ENCODE measurements around the gene ATXN7.

Gene ATXN7

DNA sequence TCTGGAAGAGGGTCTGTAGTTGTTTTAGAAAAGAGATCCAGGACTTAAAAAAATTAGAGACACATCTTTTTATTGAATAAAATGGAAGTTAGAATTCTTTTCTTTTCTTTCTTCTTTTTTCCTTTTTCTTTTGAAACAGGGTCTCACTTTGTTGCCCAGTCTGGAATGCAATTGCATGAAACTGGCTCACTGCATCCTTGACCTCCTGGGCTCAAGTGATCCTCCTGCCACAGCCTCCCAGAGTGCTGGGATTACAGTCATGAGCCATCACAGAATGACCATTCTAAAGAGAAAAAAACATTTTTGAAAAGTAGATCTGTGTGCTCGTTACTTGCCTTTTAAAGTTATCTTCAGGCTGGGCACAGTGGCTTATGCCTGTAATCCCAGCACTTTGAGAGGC lies 3.6 kb downstream of the ATXN7 start:
- no peak for DNase-seq

DNA sequence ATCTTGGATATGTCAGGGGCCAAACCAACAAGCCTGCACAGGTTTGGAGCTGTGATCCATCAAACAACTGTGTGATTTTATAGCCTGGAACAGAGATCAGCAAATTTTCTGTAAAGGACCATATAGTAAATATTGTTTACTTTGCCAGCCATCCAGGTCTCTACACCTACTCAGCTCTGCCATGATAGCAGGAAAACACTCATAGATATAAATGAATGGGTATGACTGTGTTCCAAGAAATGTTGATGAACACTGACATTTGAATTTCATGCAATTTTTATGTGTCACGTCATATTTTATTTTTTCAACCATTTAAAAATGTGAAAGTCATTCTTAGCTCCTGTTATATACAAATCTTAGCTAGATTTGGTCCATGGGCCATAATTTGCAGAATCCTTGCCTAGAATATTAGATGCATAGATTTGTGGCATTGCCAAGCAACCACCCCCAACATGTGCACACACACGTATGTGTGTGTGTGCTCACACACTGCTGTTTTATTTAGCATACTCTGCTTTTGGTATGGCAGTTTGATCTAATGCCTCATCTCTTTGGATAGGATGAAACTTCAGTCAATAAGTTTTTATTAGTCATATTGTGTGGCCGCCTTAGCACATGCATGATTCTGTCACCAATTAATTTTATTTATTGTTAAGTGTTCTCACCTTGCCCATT lies 6.4 kb downstream of the ATXN7 start:
- DNase-seq: no peak

DNA sequence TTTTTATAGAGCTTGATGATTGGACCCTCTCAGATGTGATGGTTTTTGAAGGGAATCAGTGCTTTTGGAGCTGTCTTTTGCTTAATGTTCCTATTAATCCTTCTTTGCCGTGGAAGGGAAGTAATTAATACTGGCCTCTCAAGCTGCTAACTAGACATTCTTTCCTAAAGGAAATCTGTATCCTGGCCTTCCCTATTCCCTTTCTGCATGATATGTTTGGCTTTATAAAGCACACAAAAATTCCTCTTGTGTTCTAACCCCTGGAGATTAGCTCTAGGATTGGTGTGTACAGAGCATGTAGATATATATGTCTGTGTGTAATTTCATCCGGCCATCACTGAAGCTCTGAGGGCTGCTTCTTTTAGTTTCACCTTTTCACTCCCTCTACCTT lies 6.9 kb downstream of the ATXN7 start:
- DNase-seq: no peak

DNA sequence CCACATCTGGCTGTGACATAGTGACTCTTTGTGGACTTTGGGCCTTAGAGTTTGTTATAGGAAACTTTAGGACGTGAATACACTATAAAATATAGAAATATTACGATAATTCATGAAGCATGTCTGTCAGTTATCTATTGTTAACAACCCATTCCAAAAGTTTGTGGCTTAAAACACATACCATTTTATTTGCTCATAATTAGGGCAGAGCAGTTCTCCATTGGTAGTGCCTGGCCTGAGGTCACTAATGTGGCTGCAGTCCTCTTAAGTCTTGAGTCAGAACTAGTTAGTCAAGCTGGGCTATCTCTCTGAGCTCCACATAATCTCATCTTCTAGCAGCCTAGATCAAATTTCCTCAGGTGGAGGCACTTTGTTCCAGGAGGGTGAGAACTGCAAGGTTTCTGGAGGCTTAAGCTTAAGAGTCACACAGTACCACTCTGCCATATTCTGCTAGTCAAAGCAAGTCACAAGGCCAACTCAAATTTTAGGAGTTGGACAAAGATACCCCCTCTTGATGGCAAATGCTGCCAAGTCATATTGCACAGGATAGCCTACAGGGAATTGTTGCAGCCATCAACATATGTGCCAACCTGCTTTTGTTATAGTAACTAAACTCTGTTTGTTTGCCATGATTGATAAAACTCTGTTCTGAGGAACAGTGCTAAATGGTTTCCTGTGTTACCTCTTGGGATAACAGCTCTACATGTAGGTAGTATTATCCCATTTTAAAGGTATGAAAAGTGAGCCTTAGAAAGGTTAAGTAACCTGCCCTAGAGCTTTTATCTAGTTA lies 8.7 kb downstream of the ATXN7 start:
- DNase-seq: no peak

DNA sequence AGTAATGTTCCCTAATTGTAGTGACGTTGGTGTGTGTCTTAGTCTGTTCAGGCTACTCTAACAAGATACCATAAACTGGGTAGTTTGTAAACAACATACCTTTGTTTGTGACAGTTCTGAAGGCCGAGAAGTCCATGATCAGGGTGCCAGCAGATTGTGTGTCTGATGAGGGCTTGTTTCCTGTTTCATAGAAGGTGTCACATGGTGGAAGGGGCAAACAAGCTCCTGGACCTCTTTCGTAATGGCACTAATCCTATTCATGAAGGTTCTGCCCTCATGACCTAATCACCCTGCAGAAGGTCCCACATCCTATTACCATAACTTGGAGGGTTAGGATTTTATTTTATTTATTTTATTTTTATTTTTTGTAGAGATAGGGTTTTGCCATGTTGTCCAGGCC lies 11.1 kb downstream of the ATXN7 start:
- DNase-seq: no peak

DNA sequence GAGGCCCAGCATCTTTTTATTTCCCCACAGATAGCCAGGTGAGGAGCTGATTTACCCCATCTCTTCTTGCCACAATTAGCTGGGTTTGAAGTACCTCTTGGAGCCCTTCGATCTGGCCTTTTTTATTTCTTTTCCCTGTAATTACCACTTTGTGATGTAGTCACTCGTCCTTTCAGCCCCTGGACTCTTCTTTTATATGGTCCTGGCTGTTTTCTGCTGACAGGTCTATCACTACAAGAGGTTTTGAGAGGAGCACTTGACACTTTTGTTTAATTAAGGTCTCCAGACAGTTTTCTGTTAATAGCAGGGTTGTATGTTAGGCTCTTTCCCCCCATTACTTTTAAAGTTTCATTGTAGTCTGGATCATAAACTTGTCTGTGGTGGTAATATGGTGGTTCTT lies 11.8 kb downstream of the ATXN7 start:
- DNase-seq: no peak

- DNase-seq: no peak
These were observed 12.6 kb downstream of the ATXN7 start for GRCh38 chr3:63876260-63876659.

DNA sequence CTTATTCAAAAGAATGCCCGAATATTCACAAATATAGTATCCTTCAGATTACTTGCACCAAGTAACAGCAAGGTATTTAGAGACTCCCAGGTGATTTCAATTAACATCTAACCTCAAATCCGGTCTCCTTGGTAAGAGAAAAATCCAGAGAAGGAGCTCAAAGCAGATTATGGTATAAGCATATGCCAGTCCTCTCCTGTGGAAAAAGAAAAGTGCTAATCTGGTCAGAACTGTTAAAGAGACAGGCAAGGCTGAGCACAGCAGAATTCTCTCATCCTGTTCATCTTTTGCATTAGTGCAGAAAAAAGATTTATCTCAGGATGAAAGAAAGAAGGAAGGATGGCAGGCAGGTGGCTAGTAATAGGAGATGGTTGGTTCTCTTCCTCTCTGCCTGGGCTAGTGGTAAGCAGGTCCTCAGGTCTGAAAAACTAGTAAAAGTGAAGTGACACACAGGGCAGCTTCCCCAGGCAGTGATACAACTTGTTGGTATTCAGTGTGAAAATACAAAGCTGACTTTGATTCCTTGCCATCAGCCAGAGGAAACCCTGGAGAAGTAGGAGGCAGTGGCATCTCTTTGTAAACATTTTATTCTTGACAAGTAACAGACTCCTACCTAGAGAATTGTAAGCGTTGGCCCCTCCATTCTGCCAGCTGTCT lies 14.2 kb downstream of the ATXN7 start:
- no peak for DNase-seq

GRCh38 chr3:63878394-63879060 lies 14.9 kb downstream of the ATXN7 start:
- DNase-seq: no peak

DNA sequence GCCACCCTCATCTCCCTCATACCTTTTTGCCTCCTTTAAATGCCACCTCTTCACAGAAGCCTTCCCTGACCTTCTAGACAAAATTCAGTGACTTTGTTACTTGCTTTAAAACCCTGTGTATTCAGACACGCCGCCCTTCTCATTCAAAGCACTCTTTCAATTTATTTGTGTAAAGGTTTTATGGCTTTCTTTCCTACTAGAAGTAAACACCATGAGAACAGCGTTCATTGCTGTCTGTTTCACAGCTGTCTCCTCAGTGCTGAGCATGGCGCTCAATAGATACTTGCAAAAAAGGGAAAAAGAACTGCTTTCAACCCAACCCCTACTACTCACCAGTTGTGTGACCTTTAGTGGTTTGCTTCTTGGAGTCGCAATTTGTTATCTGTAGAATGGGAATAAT lies 17.0 kb downstream of the ATXN7 start:
- DNase-seq: no peak

DNA sequence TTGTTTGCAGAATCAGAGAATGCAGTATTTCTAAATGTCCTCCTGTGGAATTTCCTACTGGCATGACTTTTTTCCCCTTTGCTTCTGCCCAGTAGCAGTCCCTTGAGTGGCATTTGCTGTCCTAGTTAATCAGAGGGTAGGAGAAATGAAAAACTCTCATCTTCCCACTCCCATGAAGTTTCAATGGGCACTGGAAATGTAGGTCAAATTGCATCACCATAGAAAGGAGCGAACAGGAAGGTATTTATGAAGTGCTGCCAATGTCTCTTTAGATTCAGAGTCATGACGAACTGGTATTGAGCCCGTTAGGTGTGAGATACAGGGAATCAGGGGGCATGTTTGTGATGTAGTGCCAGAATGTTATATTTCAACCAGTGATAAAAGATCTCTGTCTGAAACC lies 23.2 kb downstream of the ATXN7 start:
- DNase-seq: no peak

DNA sequence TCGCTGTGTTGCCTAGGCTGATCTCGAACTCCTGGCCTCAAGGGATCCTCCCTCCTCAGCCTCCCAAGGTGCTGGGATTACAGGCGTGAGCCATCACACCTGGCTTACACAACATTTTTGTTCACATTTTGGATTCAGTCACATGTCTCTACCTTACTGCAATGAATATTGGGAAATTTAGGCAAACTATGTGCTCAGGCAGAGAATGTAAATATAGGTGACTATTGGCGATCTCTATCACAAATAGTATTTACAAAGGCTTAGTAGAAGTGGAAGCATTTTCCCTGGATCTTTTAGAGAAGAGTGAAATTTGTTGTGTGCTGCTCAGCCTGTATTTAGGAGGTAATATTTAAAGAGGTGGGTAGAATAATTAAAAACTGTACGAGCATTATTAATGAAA lies 27.9 kb downstream of the ATXN7 start:
- DNase-seq: no peak

GRCh38 chr3:63892773-63893352 lies 29.2 kb downstream of the ATXN7 start:
- no peak for DNase-seq

DNA sequence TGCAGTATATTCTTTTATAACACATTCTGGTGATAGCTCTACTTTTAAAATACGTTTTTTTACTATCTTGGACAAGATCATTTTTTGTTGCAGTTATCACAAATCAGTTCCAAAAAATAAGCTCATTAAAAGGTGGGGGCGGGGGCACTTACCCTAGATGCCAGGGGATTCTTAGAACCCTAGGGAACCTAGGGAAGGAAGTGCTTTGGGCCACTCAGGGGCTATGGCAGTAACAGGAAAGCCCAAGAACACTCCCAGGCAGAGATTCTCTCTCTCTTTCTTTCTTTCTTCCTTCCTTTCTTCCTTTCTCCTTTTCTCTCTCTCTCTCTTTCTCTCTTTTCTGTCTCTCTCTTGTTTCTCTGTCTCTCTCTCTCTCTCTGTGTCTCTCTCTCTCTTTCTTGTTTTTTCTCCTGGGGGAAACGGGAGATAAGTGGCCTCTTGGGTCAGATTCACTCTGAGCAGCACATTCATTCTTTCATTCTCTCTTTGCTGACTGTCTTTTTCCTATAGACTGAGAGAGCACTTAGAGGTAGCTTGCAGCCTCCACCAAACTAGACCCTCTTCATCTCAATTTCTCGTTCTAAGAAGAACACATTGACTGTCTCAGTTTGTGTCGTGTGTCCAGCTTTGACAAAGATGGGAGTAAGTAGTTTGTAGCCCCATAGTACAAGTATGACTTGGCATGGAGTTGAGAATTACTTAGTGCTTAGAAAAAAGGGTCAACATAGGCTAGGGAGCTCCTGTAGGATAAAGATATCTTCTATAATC lies 31.9 kb downstream of the ATXN7 start:
- no peak for DNase-seq

- no peak for DNase-seq
These were observed 32.8 kb downstream of the ATXN7 start for GRCh38 chr3:63896332-63897030.

- no peak for DNase-seq
These were observed 36.3 kb downstream of the ATXN7 start for GRCh38 chr3:63900010-63900409.

- DNase-seq: no peak
These were observed 36.8 kb downstream of the ATXN7 start for GRCh38 chr3:63900459-63900858.

GRCh38 chr3:63905731-63906620 lies 42.3 kb downstream of the ATXN7 start:
- DNase-seq: no peak

GRCh38 chr3:63908081-63908736 lies 44.5 kb downstream of the ATXN7 start:
- DNase-seq: no peak

DNA sequence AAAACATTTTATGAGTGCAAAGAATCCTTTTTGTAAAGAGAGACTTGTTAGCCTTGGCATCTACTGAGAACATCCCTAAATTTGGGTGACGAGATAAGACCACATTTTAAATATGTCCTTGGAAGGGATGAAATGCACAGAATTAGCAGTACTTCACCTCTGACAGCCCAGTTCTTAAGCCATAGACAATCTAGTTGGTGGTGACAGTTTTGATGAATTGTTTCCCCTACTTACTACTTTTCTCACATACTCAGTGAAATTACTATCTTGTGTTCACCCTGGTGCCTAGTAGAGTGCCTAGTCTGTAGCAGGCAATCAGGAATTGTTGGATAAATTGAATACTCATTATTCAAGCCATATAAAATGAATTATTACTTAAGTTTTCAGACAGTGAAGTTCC lies 45.1 kb downstream of the ATXN7 start:
- DNase-seq: no peak
